ENCODE measurements around the gene SMIM38. TPM values are rescaled to one million over a fixed set of nuclear protein-coding genes. Genes with fewer than 3 reads are reported as not detected.

SMIM38 gene
- total and polyA plus RNA-seq, 4 donors = 0.03 to 1.7 (median 0.07) TPM

- DNase-seq (ENCODE audit: low spot score) = no peak
- Histone ChIP-seq H3K4me3 (ENCODE audit: low read depth in 1 of 3, low read length in 3 of 3) (no peak overlapping the region), H3K9me3 (ENCODE audit: control insufficient read depth in 4 of 4, low read length in 3 of 4) (no peaks in the 10 kb centered on the region), H3K9ac (ENCODE audit: low read depth in 1 of 2, low read length in 2 of 2) (no peak overlapping the region), H3K27ac (ENCODE audit: low read depth in 1 of 2, low read length in 2 of 2) (no peak overlapping the region), H3K27me3 (ENCODE audit: control insufficient read depth in 4 of 4, insufficient read depth in 4 of 4, low read length in 3 of 4) (no peaks in the 10 kb centered on the region), H3K36me3 (ENCODE audit: control insufficient read depth in 4 of 4, insufficient read depth in 3 of 4, low read depth in 1 of 4, low read length in 3 of 4) (no peaks in the 10 kb centered on the region), H3K4me1 (ENCODE audit: control insufficient read depth in 4 of 4, insufficient read depth in 4 of 4, low read length in 3 of 4) (peaks cover 0 to 5% (median 2%) of the 10 kb centered on the region in 4 donors)
- WGBS = 91% methylated on average over 6 of the region's 6 CpGs
- TF ChIP-seq, protein P1, sequence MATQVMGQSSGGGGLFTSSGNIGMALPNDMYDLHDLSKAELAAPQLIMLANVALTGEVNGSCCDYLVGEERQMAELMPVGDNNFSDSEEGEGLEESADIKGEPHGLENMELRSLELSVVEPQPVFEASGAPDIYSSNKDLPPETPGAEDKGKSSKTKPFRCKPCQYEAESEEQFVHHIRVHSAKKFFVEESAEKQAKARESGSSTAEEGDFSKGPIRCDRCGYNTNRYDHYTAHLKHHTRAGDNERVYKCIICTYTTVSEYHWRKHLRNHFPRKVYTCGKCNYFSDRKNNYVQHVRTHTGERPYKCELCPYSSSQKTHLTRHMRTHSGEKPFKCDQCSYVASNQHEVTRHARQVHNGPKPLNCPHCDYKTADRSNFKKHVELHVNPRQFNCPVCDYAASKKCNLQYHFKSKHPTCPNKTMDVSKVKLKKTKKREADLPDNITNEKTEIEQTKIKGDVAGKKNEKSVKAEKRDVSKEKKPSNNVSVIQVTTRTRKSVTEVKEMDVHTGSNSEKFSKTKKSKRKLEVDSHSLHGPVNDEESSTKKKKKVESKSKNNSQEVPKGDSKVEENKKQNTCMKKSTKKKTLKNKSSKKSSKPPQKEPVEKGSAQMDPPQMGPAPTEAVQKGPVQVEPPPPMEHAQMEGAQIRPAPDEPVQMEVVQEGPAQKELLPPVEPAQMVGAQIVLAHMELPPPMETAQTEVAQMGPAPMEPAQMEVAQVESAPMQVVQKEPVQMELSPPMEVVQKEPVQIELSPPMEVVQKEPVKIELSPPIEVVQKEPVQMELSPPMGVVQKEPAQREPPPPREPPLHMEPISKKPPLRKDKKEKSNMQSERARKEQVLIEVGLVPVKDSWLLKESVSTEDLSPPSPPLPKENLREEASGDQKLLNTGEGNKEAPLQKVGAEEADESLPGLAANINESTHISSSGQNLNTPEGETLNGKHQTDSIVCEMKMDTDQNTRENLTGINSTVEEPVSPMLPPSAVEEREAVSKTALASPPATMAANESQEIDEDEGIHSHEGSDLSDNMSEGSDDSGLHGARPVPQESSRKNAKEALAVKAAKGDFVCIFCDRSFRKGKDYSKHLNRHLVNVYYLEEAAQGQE (IDR thresholded peaks at IDR 0.05) = no peak
- TF ChIP-seq, protein P2, sequence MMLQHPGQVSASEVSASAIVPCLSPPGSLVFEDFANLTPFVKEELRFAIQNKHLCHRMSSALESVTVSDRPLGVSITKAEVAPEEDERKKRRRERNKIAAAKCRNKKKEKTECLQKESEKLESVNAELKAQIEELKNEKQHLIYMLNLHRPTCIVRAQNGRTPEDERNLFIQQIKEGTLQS (IDR thresholded peaks at IDR 0.05) = no peak
- TF ChIP-seq JUND (IDR thresholded peaks at IDR 0.05) (no peak), FOXA1 (IDR thresholded peaks at IDR 0.05) (no peak), RXRA (IDR thresholded peaks at IDR 0.05) (no peak), TAF1 (conservative IDR thresholded peaks at IDR 0.05) (no peak), NR2F2 (IDR thresholded peaks at IDR 0.05) (no peak), GABPA (IDR thresholded peaks at IDR 0.05 in 1 of 2, conservative IDR thresholded peaks at IDR 0.05 in 1 of 2) (no peak), CTCF (IDR thresholded peaks at IDR 0.05; ENCODE audit: low read depth, low read length, missing input control) (no peak), YY1 (IDR thresholded peaks at IDR 0.05) (no peak), SP1 (IDR thresholded peaks at IDR 0.05) (no peak), FOXA2 (IDR thresholded peaks at IDR 0.05) (no peak)
- TF ChIP-seq, protein P3, sequence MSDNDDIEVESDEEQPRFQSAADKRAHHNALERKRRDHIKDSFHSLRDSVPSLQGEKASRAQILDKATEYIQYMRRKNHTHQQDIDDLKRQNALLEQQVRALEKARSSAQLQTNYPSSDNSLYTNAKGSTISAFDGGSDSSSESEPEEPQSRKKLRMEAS (IDR thresholded peaks at IDR 0.05) = no peak
- TF ChIP-seq, protein P4, sequence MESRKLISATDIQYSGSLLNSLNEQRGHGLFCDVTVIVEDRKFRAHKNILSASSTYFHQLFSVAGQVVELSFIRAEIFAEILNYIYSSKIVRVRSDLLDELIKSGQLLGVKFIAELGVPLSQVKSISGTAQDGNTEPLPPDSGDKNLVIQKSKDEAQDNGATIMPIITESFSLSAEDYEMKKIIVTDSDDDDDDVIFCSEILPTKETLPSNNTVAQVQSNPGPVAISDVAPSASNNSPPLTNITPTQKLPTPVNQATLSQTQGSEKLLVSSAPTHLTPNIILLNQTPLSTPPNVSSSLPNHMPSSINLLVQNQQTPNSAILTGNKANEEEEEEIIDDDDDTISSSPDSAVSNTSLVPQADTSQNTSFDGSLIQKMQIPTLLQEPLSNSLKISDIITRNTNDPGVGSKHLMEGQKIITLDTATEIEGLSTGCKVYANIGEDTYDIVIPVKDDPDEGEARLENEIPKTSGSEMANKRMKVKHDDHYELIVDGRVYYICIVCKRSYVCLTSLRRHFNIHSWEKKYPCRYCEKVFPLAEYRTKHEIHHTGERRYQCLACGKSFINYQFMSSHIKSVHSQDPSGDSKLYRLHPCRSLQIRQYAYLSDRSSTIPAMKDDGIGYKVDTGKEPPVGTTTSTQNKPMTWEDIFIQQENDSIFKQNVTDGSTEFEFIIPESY (IDR thresholded peaks at IDR 0.05) = no peak
Measured at GRCh38 chr11:69110451-69110850, 45.3 kb upstream of the SMIM38 start.
